Subcutaneous abdominal adipose tissue (tissue), 5 donors: ENCODE results near the gene MCCC2.
"Not testable (repeated sequence)": the region's sequence is repeated elsewhere in the genome, so short reads cannot be mapped to it uniquely, and the experiment has no call there.

Source experiments
- H3K27ac ChIP-seq: one replicate; pipeline ENCODE4 v1.7.0; 2013; ENCODE audit warnings: low read depth, mild to moderate bottlenecking, inconsistent platforms, low read length, moderate library complexity
- H3K27me3 ChIP-seq, 5 donors: one replicate each; pipeline ENCODE4 v1.7.0; 2013; ENCODE audit warnings: low read length in 5 of 5, inconsistent platforms in 1 of 5; ENCODE audit not compliant: control insufficient read depth in 5 of 5, insufficient read depth in 4 of 5
- H3K36me3 ChIP-seq, 5 donors: one replicate each; pipeline ENCODE4 v1.7.0; 2013; ENCODE audit warnings: low read length in 5 of 5; ENCODE audit not compliant: control insufficient read depth in 5 of 5, insufficient read depth in 5 of 5
- H3K4me1 ChIP-seq, 5 donors: one replicate each; pipeline ENCODE4 v1.7.0; 2013; ENCODE audit warnings: low read length in 5 of 5, mild to moderate bottlenecking in 3 of 5, moderate library complexity in 1 of 5; ENCODE audit not compliant: control insufficient read depth in 5 of 5, insufficient read depth in 5 of 5
- H3K4me3 ChIP-seq, 5 donors: one replicate each; pipeline ENCODE4 v1.7.0; 2013; ENCODE audit warnings: low read length in 5 of 5, low read depth in 1 of 5
- H3K9ac ChIP-seq, 5 donors: one replicate each; pipeline ENCODE4 v1.7.0; 2013; ENCODE audit warnings: low read length in 5 of 5, mild to moderate bottlenecking in 4 of 5, moderate library complexity in 3 of 5
- H3K9me3 ChIP-seq, 5 donors: one replicate each; pipeline ENCODE4 v1.7.0; 2013; ENCODE audit warnings: low read length in 5 of 5; ENCODE audit not compliant: control insufficient read depth in 5 of 5
- donor health status: healthy.
- donor health status: healthy.
- donor health status: healthy.
- donor health status: healthy.
- donor health status: healthy.

MCCC2 gene

GRCh38 chr5:71573591-71573990, 13.5 kb upstream of the MCCC2 start:
- no peaks in the 10 kb centered on the region for H3K9me3 ChIP-seq
- H3K4me1 ChIP-seq = no peaks in the 10 kb centered on the region
- H3K27ac ChIP-seq = no peak overlapping the region
- H3K36me3 ChIP-seq = peaks cover 0 to 8% (median 0%) of the 10 kb centered on the region in 5 donors
- H3K4me3 ChIP-seq = no peak overlapping the region
- H3K9ac ChIP-seq = no peak overlapping the region
- H3K27me3 ChIP-seq = no peaks in the 10 kb centered on the region

GRCh38 chr5:71575588-71575987, 11.6 kb upstream of the MCCC2 start:
- H3K9me3 ChIP-seq, H3K4me1 ChIP-seq, H3K4me3 ChIP-seq, H3K27me3 ChIP-seq, H3K9ac ChIP-seq, H3K27ac ChIP-seq, H3K36me3 ChIP-seq: not testable (repeated sequence)

GRCh38 chr5:71576241-71576640, 10.9 kb upstream of the MCCC2 start:
- H3K27ac ChIP-seq = no peak overlapping the region
- no peak overlapping the region for H3K9ac ChIP-seq
- H3K9me3 ChIP-seq = no peaks in the 10 kb centered on the region
- H3K4me3 ChIP-seq = no peak overlapping the region
- no peaks in the 10 kb centered on the region for H3K4me1 ChIP-seq
- H3K27me3 ChIP-seq = no peaks in the 10 kb centered on the region
- H3K36me3 ChIP-seq = peaks cover 0 to 5% (median 0%) of the 10 kb centered on the region in 5 donors

GRCh38 chr5:71577839-71578238, 9.3 kb upstream of the MCCC2 start:
- not testable (repeated sequence) for H3K27me3 ChIP-seq, H3K4me3 ChIP-seq, H3K9me3 ChIP-seq, H3K4me1 ChIP-seq, H3K27ac ChIP-seq, H3K9ac ChIP-seq, H3K36me3 ChIP-seq

- no peak overlapping the region for H3K9ac ChIP-seq
- no peak overlapping the region for H3K4me3 ChIP-seq
- peaks cover 0 to 17% (median 14%) of the 10 kb centered on the region in 5 donors for H3K4me1 ChIP-seq
- H3K36me3 ChIP-seq = peaks cover 0 to under 1% (median 0%) of the 10 kb centered on the region in 5 donors
- no peaks in the 10 kb centered on the region for H3K27me3 ChIP-seq
- no peak overlapping the region for H3K27ac ChIP-seq
- no peaks in the 10 kb centered on the region for H3K9me3 ChIP-seq
These were observed 4.1 kb upstream of the MCCC2 start for GRCh38 chr5:71582945-71583584.

- Histone ChIP-seq H3K36me3 (no peaks in the 10 kb centered on the region), H3K27ac (peak overlapping the region; percentile 93), H3K9ac (peak overlapping the region; percentile 78 to 99 (median 94)), H3K4me3 (peak overlapping the region; percentile 83 to 97 (median 87)), H3K4me1 (peaks cover 5 to 36% (median 34%) of the 10 kb centered on the region in 5 donors), H3K27me3 (no peaks in the 10 kb centered on the region), H3K9me3 (no peaks in the 10 kb centered on the region)
These were observed 844 bp upstream of the MCCC2 start for GRCh38 chr5:71586052-71586940.

GRCh38 chr5:71587766-71588532, 809 bp downstream of the MCCC2 start:
- Histone ChIP-seq H3K4me3 (peak overlapping the region; percentile 83 to 95 (median 87)), H3K27ac (peak overlapping the region; percentile 93), H3K9ac (peak overlapping the region; percentile 89 to 99 (median 96)), H3K4me1 (peaks cover 5 to 37% (median 34%) of the 10 kb centered on the region in 5 donors), H3K36me3 (no peaks in the 10 kb centered on the region), H3K27me3 (no peaks in the 10 kb centered on the region), H3K9me3 (no peaks in the 10 kb centered on the region)

GRCh38 chr5:71588533-71588885, 1.4 kb downstream of the MCCC2 start:
- Histone ChIP-seq H3K9ac (peak overlapping the region in 1 of 5 donors; percentile 8), H3K36me3 (no peaks in the 10 kb centered on the region), H3K27me3 (no peaks in the 10 kb centered on the region), H3K4me1 (peaks cover 5 to 37% (median 34%) of the 10 kb centered on the region in 5 donors), H3K27ac (peak overlapping the region; percentile 93), H3K9me3 (no peaks in the 10 kb centered on the region), H3K4me3 (peak overlapping the region in 2 of 5 donors; percentile 30 to 87)

- Histone ChIP-seq H3K4me1 (peaks cover 5 to 37% (median 34%) of the 10 kb centered on the region in 5 donors), H3K36me3 (peaks cover 0 to 2% (median 0%) of the 10 kb centered on the region in 5 donors), H3K27ac (no peak overlapping the region), H3K4me3 (no peak overlapping the region), H3K9ac (no peak overlapping the region), H3K27me3 (no peaks in the 10 kb centered on the region), H3K9me3 (no peaks in the 10 kb centered on the region)
These were observed 2.8 kb downstream of the MCCC2 start for GRCh38 chr5:71589903-71590302.
